ENCODE results near the gene SUN5. TPM values are rescaled to one million over a fixed set of nuclear protein-coding genes. Genes with fewer than 3 reads are reported as not detected.

The SUN5 gene
- total RNA-seq, 1 donor from 2014 or later, result not detected

- POLR2A ChIA-PET, result no interaction called here
- TF ChIP-seq CTCF (IDR thresholded peaks at IDR 0.05), result no peak
- Mint-ChIP-seq H3K9me3 (peaks cover 3% of the 10 kb centered on the region), H3K36me3 (ENCODE audit: low read depth) (no peaks in the 10 kb centered on the region), H3K4me3 (no peak overlapping the region), H3K27me3 (no peaks in the 10 kb centered on the region), H3K4me1 (no peaks in the 10 kb centered on the region), H3K27ac (no peak overlapping the region)
- ATAC-seq (ENCODE audit: low read depth) (no peak), DNase-seq (no peak)
- CTCF ChIA-PET, result no interaction called here
- intact Hi-C loops (cut with micrococcal nuclease), result no loop called here
Measured at GRCh38 chr20:33010133-33010504, 5.9 kb upstream of the SUN5 start.

GRCh38 chr20:33009214-33010132 lies 5.2 kb upstream of the SUN5 start:
- Mint-ChIP-seq H3K4me1 (no peaks in the 10 kb centered on the region), H3K9me3 (peaks cover 3% of the 10 kb centered on the region), H3K36me3 (ENCODE audit: low read depth) (no peaks in the 10 kb centered on the region), H3K27ac (no peak overlapping the region), H3K4me3 (no peak overlapping the region), H3K27me3 (no peaks in the 10 kb centered on the region)
- ATAC-seq (ENCODE audit: low read depth) (peak; percentile 21), DNase-seq (no peak)
- intact Hi-C loops (cut with micrococcal nuclease), result loop anchor here (5.0 kb wide), 1 partner anchor 37 kb away; no protein-coding TSS in a partner anchor
- TF ChIP-seq CTCF (IDR thresholded peaks at IDR 0.05), result no peak
- ChIA-PET CTCF (no interaction called here), POLR2A (interaction anchor here (1.5 kb wide), 1 partner anchor 37 kb away, joined by 4 read pairs; no protein-coding TSS in a partner anchor)

GRCh38 chr20:33008336-33009213 lies 4.3 kb upstream of the SUN5 start:
- no peak for ATAC-seq (ENCODE audit: low read depth)
- Mint-ChIP-seq H3K36me3 (ENCODE audit: low read depth) (no peaks in the 10 kb centered on the region), H3K4me1 (no peaks in the 10 kb centered on the region), H3K9me3 (peaks cover 3% of the 10 kb centered on the region), H3K4me3 (no peak overlapping the region), H3K27ac (no peak overlapping the region), H3K27me3 (no peaks in the 10 kb centered on the region)
- POLR2A ChIA-PET, result interaction anchor here (1.5 kb wide), 1 partner anchor 37 kb away, joined by 4 read pairs; no protein-coding TSS in a partner anchor
- TF ChIP-seq CTCF (IDR thresholded peaks at IDR 0.05), result no peak
- intact Hi-C loops (cut with micrococcal nuclease), result loop anchor here (5.0 kb wide), 1 partner anchor 36 kb away; no protein-coding TSS in a partner anchor
- CTCF ChIA-PET, result no interaction called here
- no peak for DNase-seq

DNA sequence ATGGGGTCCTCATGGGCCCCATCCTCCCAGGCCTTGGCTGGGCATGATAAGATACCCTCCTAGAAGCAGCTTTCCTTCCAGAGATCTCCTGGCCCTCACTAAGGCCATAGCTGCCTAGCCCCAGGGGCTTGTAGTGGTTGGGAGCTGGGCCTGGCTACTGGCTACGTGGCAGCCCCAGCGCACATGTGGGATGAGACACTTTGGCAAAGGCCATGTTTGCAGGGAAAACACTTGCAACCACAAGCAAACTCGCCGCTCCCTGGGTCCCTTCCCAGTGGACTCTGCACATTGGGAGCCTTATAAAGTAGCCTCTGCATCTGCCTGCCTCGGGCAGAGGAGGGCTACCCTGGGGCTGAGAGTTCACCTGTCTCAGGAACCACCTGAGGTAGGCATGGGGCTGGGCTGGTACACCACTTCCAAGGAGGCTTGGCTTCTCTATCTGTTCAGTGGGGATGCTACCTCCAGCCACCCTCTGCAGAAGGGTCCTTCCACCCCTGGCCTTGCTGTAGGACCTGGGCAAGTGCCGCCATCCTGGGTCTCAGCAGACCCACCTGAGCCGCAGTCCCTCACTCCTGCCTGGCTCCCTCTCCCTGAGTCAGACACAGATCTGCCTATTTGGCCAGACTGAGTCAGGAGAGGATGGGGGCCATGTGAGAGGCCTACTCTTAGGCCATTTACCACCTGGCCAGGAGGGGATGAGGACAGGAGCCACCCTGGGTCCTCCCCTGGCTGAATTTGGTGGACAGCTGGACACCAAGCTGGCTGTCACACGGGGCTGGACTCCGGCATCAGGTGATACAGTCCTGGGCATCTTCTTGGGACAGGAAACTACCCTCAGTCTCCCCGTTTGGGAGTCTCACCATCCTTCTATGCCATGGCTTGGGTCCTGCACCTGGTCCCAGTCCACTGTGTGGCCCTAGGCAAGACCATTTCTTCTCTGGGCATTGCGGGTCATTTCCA lies 3.4 kb upstream of the SUN5 start, which contains the start of gene BPIFB2:
BPIFB2 (plus strand) TSS at position 329 of the 960 bp plus-strand sequence. CDS start 871 bp downstream, outside the sequence.
- Mint-ChIP-seq H3K9me3 (peaks cover 3% of the 10 kb centered on the region), H3K36me3 (ENCODE audit: low read depth) (no peaks in the 10 kb centered on the region), H3K4me1 (no peaks in the 10 kb centered on the region), H3K27ac (no peak within 1 kb of the TSS), H3K4me3 (no peak within 1 kb of the TSS), H3K27me3 (no peaks in the 10 kb centered on the region)
- ChIA-PET POLR2A (no interaction called here), CTCF (no interaction called here)
- TF ChIP-seq CTCF (IDR thresholded peaks at IDR 0.05), result no peak
- intact Hi-C loops (cut with micrococcal nuclease), result loop anchor here (5.0 kb wide), 1 partner anchor 35 kb away; no protein-coding TSS in a partner anchor
- no peak for ATAC-seq (ENCODE audit: low read depth)
- no peak for DNase-seq
